MM.1S (cell line): Measurements from ENCODE around the gene PMS1.

Source experiments
- DNase-seq: peaks from one replicate; pipeline ENCODE4 v3.0.0-alpha.2; 2015
- H2AFZ ChIP-seq: fragments of 300-600 bp; sonication (generic); 2 replicates; pipeline ENCODE4 v1.6.0; 2016; ENCODE audit warnings: antibody characterized with exemption, low read length
- H3F3A ChIP-seq: fragments of 300-600 bp; sonication (generic); 2 replicates; pipeline ENCODE4 v1.6.1; 2016; ENCODE audit warnings: mild to moderate bottlenecking, antibody characterized with exemption, low read length, moderate library complexity, mixed read lengths; ENCODE audit not compliant: insufficient read depth
- H3K27ac ChIP-seq: fragments of 300-600 bp; sonication (generic); 2 replicates; pipeline ENCODE4 v1.5.1; 2016; ENCODE audit warnings: mild to moderate bottlenecking, low read length
- H3K27me3 ChIP-seq: fragments of 300-600 bp; sonication (generic); replicated peaks from 2 replicates; pipeline ENCODE4 v1.6.0; 2016; ENCODE audit warnings: low read length; ENCODE audit not compliant: insufficient read depth
- H3K36me3 ChIP-seq: fragments of 300-600 bp; sonication (generic); replicated peaks from 2 replicates; pipeline ENCODE4 v1.6.1; 2016; ENCODE audit warnings: mild to moderate bottlenecking, low read length, mixed read lengths; ENCODE audit not compliant: insufficient read depth
- H3K4me1 ChIP-seq: fragments of 300-600 bp; sonication (generic); 2 replicates; pipeline ENCODE4 v1.6.1; 2016; ENCODE audit warnings: low read length, mixed read lengths
- H3K4me2 ChIP-seq: fragments of 300-600 bp; sonication (generic); 2 replicates; pipeline ENCODE4 v1.6.0; 2016; ENCODE audit warnings: low read depth, low read length
- H3K4me3 ChIP-seq: fragments of 300-600 bp; sonication (generic); 2 replicates; pipeline ENCODE4 v1.5.1; 2016; ENCODE audit warnings: low read length, mixed read lengths
- H3K79me2 ChIP-seq: fragments of 300-600 bp; sonication (generic); 2 replicates; pipeline ENCODE4 v1.6.1; 2016; ENCODE audit warnings: mixed run types, low read length, mixed read lengths
- H3K9ac ChIP-seq: fragments of 300-600 bp; sonication (generic); 2 replicates; pipeline ENCODE4 v1.6.1; 2016; ENCODE audit warnings: low read length, mixed read lengths
- H3K9me2 ChIP-seq: fragments of 300-600 bp; sonication (generic); replicated peaks from 2 replicates; pipeline ENCODE4 v1.6.1; 2016; ENCODE audit warnings: mild to moderate bottlenecking, low read length, mixed read lengths; ENCODE audit not compliant: insufficient read depth
- H3K9me3 ChIP-seq: fragments of 300-600 bp; sonication (generic); replicated peaks from 2 replicates; pipeline ENCODE4 v1.6.1; 2016; ENCODE audit warnings: mild to moderate bottlenecking, low read length, mixed read lengths; ENCODE audit not compliant: insufficient read depth
- H4K20me1 ChIP-seq: fragments of 300-600 bp; sonication (generic); 2 replicates; pipeline ENCODE4 v1.6.1; 2016; ENCODE audit warnings: mild to moderate bottlenecking, low read length, moderate library complexity, mixed read lengths; ENCODE audit not compliant: insufficient read depth
- CTCF ChIP-seq: fragments of 300-600 bp; sonication (generic); IDR thresholded peaks from 2 replicates; pipeline ENCODE4 v1.5.1; 2016; ENCODE audit warnings: antibody characterized with exemption, low read length, mixed read lengths
- EZH2 ChIP-seq: fragments of 300-600 bp; sonication (generic); optimal IDR thresholded peaks from 2 replicates; pipeline ENCODE3; 2017; ENCODE audit warnings: low read depth, mild to moderate bottlenecking, antibody characterized with exemption, low read length, mixed read lengths
- EZH2phosphoT487 ChIP-seq: fragments of 300-600 bp; sonication (generic); IDR thresholded peaks from 2 replicates; pipeline ENCODE4 v1.6.1; 2018; ENCODE audit warnings: antibody characterized with exemption, low read length

Gene PMS1

DNA sequence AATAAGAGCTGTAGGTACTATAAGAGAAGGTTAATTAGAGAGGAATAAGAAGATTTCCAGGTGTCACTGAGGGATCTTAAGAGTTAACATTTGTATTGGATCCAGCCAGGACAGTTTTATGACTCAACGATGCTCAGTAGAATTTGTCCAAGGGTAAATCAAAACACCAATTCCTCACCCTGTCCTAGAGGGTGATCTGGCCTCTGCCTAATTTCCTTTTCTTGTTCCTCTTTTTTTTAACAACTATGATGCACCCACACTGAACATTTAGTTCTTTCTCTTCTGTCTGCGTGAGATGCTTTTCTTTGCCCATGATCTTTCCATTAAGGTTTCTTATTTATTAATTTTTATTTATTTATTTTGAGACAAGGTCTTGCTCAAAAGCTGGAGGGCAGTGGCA lies 92.0 kb downstream of the PMS1 start:
- Histone ChIP-seq H3F3A (0 out of 2 replicates have a peak, but pooled peaks cover under 1% of the 10 kb centered on the region), H4K20me1 (no peaks in the 10 kb centered on the region), H3K27me3 (no peaks in the 10 kb centered on the region), H3K4me1 (peaks cover 4% of the 10 kb centered on the region), H3K4me2 (no peak overlapping the region), H3K9me3 (no peaks in the 10 kb centered on the region), H3K4me3 (no peak overlapping the region), H3K79me2 (no peaks in the 10 kb centered on the region), H2AFZ (no peak overlapping the region), H3K9me2 (no peaks in the 10 kb centered on the region), H3K27ac (no peak overlapping the region), H3K9ac (no peak overlapping the region), H3K36me3 (no peaks in the 10 kb centered on the region)
- no peak for DNase-seq
- TF ChIP-seq EZH2 (no peak), CTCF (no peak), EZH2phosphoT487 (no peak)

DNA sequence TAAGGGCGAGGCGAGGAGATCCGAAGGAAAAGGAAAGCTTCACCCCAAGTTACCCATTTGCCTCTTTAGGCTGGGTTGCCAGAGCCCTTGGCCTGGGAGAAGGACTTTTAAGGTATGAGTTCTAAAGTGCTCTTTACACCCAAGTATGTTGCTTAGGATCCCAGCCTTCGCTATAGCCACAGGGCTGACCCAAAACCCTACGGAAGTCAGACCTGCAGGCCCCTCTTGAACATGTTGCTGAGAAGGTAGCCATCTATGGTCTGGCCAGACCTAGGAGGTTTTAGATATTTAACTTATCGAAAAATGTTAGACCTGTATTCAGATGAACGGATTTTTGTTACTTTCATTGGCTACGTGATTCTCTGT lies 95.4 kb downstream of the PMS1 start:
- Histone ChIP-seq H3K4me2 (no peak overlapping the region), H3K36me3 (no peaks in the 10 kb centered on the region), H3F3A (no peaks in the 10 kb centered on the region), H3K27ac (no peak overlapping the region), H3K4me3 (no peak overlapping the region), H2AFZ (no peak overlapping the region), H3K4me1 (0 out of 2 replicates have a peak, but pooled peaks cover under 1% of the 10 kb centered on the region), H3K9me3 (no peaks in the 10 kb centered on the region), H4K20me1 (no peaks in the 10 kb centered on the region), H3K27me3 (no peaks in the 10 kb centered on the region), H3K79me2 (no peaks in the 10 kb centered on the region), H3K9me2 (no peaks in the 10 kb centered on the region), H3K9ac (no peak overlapping the region)
- DNase-seq = no peak
- no peak for TF ChIP-seq EZH2
- no peak for TF ChIP-seq CTCF
- no peak for TF ChIP-seq EZH2phosphoT487

DNA sequence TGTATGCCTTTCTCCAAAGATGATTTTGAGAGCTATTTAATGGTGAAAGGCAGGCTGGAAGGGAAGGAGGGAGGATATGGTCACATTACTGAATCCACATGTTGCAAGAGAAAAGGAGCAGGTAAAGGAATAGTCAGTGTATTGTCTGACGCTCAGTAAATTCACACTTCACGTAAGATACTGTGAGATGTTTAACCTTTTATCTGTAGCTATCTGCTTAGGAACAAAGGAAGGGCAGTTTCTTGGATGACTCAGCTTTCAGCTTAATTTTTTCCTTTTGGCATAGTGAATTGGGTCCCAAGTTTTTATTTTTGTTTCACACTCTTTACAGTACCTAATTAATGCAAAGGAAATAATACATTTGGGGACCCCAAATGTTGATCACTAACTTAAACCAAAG lies 96.2 kb downstream of the PMS1 start:
- Histone ChIP-seq H3K36me3 (no peaks in the 10 kb centered on the region), H3K9me3 (no peaks in the 10 kb centered on the region), H3K27me3 (no peaks in the 10 kb centered on the region), H2AFZ (no peak overlapping the region), H3K9ac (no peak overlapping the region), H3K79me2 (no peaks in the 10 kb centered on the region), H3F3A (no peaks in the 10 kb centered on the region), H3K4me2 (no peak overlapping the region), H3K27ac (no peak overlapping the region), H4K20me1 (no peaks in the 10 kb centered on the region), H3K4me1 (no peaks in the 10 kb centered on the region), H3K9me2 (no peaks in the 10 kb centered on the region), H3K4me3 (no peak overlapping the region)
- TF ChIP-seq CTCF (no peak), EZH2phosphoT487 (no peak), EZH2 (no peak)
- DNase-seq = no peak
